Prostate gland (tissue), 2 donors: Measurements from ENCODE around the gene TRPV4. TPM values are rescaled to one million over a fixed set of nuclear protein-coding genes. Genes with fewer than 3 reads are reported as not detected.

Source experiments
- DNase-seq: peaks from one replicate; pipeline ENCODE4 v3.0.0-alpha.2; 2019; ENCODE audit warnings: low spot score
- H3K27ac ChIP-seq, 2 donors: fragments of 200-600 bp; sonication (generic); 2 replicates each; pipeline ENCODE4 v1.5.1; 2017 to 2019
- H3K27me3 ChIP-seq: fragments of 200-600 bp; sonication (generic); replicated peaks from 2 replicates; pipeline ENCODE4 v1.5.1; 2019; ENCODE audit not compliant: insufficient read depth
- H3K36me3 ChIP-seq, 2 donors: fragments of 200-600 bp; sonication (generic); 1 replicate in 1 of 2; 2 replicates in 1 of 2; pipeline versions ENCODE4 v1.5.1 to v1.8.1; 2017 to 2019
- H3K4me1 ChIP-seq: fragments of 200-600 bp; sonication (generic); replicated peaks from 2 replicates; pipeline ENCODE4 v1.5.1; 2019
- H3K4me3 ChIP-seq, 2 donors: fragments of 200-600 bp; sonication (generic); 2 replicates each; pipeline ENCODE4 v1.5.1; 2017 to 2019
- H3K9me3 ChIP-seq: fragments of 200-600 bp; sonication (generic); 2 replicates; pipeline ENCODE4 v1.5.1; 2017
- CTCF ChIP-seq, 4 experiments: fragments of 200-600 bp in 2 of 4; fragments of 450-650 bp in 2 of 4; sonication (generic) in 2 of 4; IDR thresholded peaks; 1 replicate in 3 of 4; 2 replicates in 1 of 4; pipeline ENCODE4 v1.5.1; 2016 to 2019; ENCODE audit warnings: antibody characterized with exemption in 4 of 4, mild to moderate bottlenecking in 2 of 4, moderate library complexity in 2 of 4
- POLR2A ChIP-seq: fragments of 450-650 bp; IDR thresholded peaks from one replicate; pipeline ENCODE4 v1.6.1; 2016; ENCODE audit warnings: antibody characterized with exemption, mild to moderate bottlenecking
- POLR2AphosphoS5 ChIP-seq: sonication (generic); formaldehyde crosslinking; IDR thresholded peaks from one replicate; pipeline ENCODE4 v1.6.1; 2017; ENCODE audit warnings: antibody characterized with exemption
- WGBS: methylation state at CpG from one replicate; pipeline ENCODE4 v1.1.5; 2018; 5-methylcytosine and 5-hydroxymethylcytosine counted together
- intact Hi-C: fragments of 100-400 bp; cut with DNase I; formaldehyde crosslinking; loops from one replicate; pipeline ENCODE4 v1.14.2; 2022
- total RNA-seq, 2 donors: library from RNA; depleted of rRNA; stranded (reverse); fragments of >200 nt; gene quantifications; one replicate each; pipeline ENCODE4 v1.1.0, GENCODE V29; 2016

Gene TRPV4
- total RNA-seq, 2 donors from 2014 or later, result 4.6 to 8.0 TPM

DNA sequence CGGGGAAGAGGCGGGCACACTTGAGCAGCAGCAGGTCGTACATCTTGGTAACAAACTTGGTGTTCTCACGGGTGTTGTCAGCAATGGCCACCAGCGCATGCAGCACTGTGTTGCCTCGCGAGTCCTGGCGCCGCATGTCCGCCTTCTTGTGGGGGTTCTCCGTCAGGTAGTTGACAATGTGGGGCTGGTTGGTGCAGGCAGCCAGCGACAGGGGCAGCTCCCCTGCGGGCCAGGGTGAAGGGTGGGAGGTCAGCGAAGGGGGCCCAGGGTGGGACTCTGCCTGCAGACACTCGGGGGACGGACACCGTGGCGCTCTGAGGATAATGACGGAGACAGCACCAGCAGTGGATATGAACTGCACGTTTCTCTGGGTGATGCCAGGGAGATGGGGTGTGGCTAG is 34.5 kb downstream of the TRPV4 start:
- TF ChIP-seq CTCF (IDR thresholded peaks at IDR 0.05) (no peak), POLR2AphosphoS5 (no peak), POLR2A (no peak)
- Histone ChIP-seq H3K4me3 (no peak overlapping the region), H3K27me3 (no peaks in the 10 kb centered on the region), H3K36me3 (peaks cover 0 to 3% of the 10 kb centered on the region in 2 donors), H3K27ac (no peak overlapping the region), H3K9me3 (no peaks in the 10 kb centered on the region), H3K4me1 (no peaks in the 10 kb centered on the region)
- intact Hi-C loops, result no loop called here
- 88% methylated on average over 20 of the region's 20 CpGs for WGBS
- DNase-seq, result no peak

GRCh38 chr12:109797905-109798669 is 35.1 kb downstream of the TRPV4 start:
- Histone ChIP-seq H3K4me3 (no peak overlapping the region), H3K9me3 (no peaks in the 10 kb centered on the region), H3K36me3 (peaks cover 0 to 3% of the 10 kb centered on the region in 2 donors), H3K27ac (no peak overlapping the region), H3K4me1 (no peaks in the 10 kb centered on the region), H3K27me3 (no peaks in the 10 kb centered on the region)
- no peak for DNase-seq
- 83% methylated on average over 19 of the region's 19 CpGs for WGBS
- no peak for TF ChIP-seq CTCF (IDR thresholded peaks at IDR 0.05)
- TF ChIP-seq POLR2AphosphoS5, result no peak
- TF ChIP-seq POLR2A, result no peak
- intact Hi-C loops, result no loop called here

- no peak for DNase-seq
- WGBS, result 72% methylated on average over 2 of the region's 2 CpGs
- no peak for TF ChIP-seq POLR2AphosphoS5
- TF ChIP-seq CTCF (IDR thresholded peaks at IDR 0.05), result no peak
- no peak for TF ChIP-seq POLR2A
- Histone ChIP-seq H3K9me3 (no peaks in the 10 kb centered on the region), H3K27me3 (no peaks in the 10 kb centered on the region), H3K27ac (no peak overlapping the region), H3K36me3 (peaks cover 0 to 2% of the 10 kb centered on the region in 2 donors), H3K4me3 (no peak overlapping the region), H3K4me1 (no peaks in the 10 kb centered on the region)
- intact Hi-C loops, result no loop called here
Observed at GRCh38 chr12:109796057-109796456, 37.1 kb downstream of the TRPV4 start.

DNA sequence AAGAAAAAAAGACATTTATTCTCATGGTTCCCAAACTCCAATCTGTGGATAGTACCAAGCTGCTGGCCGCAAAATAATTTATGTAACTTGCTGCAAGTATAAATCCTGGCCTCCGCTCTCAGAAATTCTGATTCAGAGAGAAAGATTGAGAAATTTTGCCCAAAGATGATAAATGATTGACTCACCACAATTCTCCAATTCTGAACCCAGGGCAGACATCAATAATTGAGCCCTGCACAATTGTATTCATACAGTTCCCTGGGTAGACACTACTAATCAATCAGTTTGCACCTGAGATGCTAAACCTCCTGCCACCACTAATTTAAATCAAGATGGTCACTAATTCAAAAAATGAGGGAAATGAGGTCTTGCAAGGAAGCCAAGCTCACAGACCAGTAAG is 38.2 kb downstream of the TRPV4 start:
- Histone ChIP-seq H3K36me3 (no peaks in the 10 kb centered on the region), H3K4me3 (no peak overlapping the region), H3K4me1 (no peaks in the 10 kb centered on the region), H3K27me3 (no peaks in the 10 kb centered on the region), H3K27ac (no peak overlapping the region), H3K9me3 (no peaks in the 10 kb centered on the region)
- 98% methylated on average over 2 of the region's 2 CpGs for WGBS
- intact Hi-C loops, result no loop called here
- TF ChIP-seq POLR2AphosphoS5 (no peak), CTCF (IDR thresholded peaks at IDR 0.05) (no peak), POLR2A (no peak)
- DNase-seq, result no peak
